Glomerular endothelial cell (primary cell): ENCODE measurements around the gene DOCK4. TPM values are rescaled to one million over a fixed set of nuclear protein-coding genes. Genes with fewer than 3 reads are reported as not detected.
"Not testable (repeated sequence)": the region's sequence is repeated elsewhere in the genome, so short reads cannot be mapped to it uniquely, and the experiment has no call there.

ENCODE experiments used
- DNase-seq: peaks from one replicate; pipeline ENCODE4 v3.0.0-alpha.2; 2011; ENCODE audit warnings: low read depth, low spot score; ENCODE audit errors: extremely low read depth
- total RNA-seq: library from RNA; depleted of rRNA; stranded (reverse); fragments of >200 nt; gene quantifications from 2 replicates; pipeline ENCODE4 v1.2.3, GENCODE V29; 2015

Gene DOCK4
- total RNA-seq, 1 donor from 2014 or later: 150 TPM

DNA sequence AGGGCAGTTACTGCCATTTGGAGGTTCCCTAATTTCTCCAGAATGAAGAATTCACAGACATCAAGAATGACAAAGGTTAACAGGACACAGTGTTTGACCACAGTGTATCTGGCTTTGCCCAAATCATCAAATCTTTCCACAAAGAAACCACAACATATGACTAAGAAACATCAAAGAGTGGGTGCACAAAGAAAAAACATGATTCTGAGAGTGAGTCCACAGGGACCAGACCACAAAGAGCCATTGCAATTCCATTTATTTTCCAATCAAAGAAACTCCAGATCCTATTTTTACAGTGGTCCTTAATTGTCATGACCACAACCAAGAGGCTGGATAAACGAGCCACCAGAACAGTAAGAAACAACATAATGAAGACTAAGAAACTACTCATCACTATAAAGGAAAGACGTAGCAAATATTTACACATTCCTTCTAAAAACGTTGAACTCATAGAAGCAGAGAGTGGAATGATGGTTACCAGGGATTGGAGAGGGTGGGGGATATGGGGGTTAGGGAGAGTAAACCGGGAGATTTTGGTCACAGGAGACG lies 286.5 kb downstream of the DOCK4 start:
- no peak for DNase-seq

DNA sequence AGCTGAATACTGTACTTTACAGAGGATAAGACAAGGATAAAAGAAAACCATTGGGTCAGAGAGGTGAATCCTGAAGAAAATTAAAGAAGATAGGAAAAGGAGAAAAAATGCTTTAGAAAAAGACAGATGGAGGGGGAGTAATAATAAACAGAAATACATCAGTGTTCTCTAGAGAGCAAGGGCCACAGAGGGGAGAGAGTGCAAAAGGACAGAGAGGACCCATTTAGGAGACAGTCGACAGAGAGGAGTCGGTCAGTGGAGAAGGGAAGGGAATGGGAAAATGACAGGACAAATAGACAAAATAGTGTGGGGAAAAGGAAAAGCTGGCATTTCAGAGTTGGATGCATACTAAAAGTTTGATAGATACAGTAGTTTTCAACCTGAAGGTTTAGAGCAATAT lies 287.0 kb downstream of the DOCK4 start:
- DNase-seq: no peak

DNA sequence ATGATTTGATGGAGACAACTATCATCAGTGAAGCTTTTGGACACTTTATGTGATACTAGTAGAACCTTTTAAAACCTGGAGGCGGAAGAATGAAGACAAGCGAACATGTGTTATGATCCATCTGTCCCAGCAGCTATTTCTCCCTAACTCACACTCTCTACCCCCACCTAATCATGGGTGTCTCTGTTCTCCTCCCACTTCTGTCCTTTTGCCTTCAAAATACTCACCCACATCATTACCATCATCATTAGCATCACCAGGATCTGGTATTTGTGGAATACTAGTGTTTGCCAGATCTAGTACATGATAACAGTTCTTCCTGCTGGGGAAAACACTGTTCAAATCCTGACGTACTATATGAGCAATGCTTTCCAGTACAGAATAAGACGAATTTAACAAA lies 287.7 kb downstream of the DOCK4 start:
- no peak for DNase-seq

DNA sequence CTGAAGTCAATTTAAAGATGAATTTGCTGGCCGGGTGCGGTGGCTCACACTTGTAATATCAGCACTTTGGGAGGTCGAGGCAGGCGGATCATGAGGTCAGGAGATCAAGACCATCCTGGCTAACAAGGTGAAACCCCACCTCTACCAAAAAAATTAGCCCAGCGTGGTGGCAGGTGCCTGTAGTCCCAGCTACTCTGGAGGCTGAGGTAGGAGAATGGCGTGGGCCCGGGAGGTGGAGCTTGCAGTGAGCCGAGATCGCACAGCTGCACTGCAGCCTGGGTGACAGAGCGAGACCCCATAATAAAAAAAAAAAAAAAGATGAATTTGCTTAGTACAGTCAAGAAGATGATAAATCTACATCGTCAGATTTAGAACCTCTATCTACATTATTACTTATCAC lies 288.8 kb downstream of the DOCK4 start:
- not testable (repeated sequence) for DNase-seq

DNA sequence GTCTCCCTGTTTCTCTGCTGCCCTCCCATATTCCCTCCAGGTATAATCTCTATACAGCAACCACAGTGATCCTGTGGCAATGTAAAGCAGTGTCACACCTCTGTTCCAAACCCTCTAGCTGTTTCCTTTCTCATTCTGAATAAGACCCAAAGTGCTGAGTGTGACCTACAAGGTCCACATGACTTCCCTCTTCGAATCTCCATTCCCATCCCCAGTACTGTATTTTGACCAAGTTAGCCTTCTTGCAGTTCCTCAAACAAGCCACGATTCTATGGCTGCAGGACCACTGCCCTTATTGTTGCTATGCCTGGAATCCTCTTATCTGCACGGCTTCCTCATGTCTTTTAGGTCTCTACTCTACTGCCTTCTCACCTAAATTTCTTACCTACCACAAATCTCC lies 291.9 kb downstream of the DOCK4 start:
- DNase-seq: no peak

DNA sequence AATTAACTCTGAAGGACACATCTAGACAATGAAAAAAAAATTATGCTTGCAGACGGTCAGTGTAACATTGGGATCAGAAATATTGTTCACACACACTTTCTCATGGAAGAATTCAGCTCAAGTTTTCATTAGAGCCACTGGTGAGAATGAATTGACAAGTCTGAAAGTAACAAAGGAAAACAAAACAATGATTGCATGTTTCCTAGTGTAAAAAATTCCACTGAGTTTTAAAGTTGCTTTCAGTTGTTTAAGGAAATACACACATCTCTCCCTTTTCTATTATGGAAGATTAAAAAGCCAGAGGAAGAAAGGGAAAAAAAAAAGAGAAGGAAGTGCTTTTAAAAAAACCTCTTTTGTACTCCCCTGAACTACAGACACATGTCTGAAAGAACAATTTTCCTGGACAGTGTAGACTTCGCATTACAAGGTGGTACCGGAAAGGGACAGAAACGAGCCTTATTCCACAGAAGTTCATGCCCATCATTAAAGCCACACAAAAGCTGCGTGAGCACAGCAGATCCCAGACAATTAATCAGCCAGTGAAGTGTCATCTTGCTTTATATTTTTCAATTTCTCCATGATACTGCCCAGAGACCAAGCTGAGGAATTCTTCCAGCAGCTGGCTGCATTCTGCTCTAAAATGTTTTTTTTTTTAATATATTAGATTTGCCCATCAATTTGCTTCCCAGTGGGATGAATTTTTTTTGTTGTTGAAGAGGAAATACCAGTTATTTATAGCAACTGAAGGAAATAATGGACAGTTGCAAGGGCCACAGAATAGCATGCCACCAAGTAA lies 294.8 kb downstream of the DOCK4 start:
- DNase-seq: no peak

DNA sequence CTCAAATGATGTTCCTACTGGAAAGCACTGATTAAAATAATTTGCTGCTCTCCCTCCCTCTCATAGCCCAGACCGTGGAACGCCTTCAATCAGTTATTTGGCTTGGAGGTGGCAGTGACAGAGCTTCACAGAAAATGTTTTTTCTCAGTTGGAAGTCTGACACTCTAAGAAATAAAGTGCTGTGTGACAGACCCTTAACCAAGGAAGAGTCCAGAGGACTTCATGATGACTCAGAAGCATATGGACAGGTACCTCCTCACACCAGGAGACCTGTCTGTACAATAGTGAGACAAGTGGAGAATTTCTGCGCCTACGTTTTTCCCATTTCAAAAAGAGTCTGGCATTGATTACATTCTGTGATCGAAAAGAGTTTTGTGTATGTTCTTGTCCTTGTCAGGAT lies 295.5 kb downstream of the DOCK4 start:
- DNase-seq: no peak

DNA sequence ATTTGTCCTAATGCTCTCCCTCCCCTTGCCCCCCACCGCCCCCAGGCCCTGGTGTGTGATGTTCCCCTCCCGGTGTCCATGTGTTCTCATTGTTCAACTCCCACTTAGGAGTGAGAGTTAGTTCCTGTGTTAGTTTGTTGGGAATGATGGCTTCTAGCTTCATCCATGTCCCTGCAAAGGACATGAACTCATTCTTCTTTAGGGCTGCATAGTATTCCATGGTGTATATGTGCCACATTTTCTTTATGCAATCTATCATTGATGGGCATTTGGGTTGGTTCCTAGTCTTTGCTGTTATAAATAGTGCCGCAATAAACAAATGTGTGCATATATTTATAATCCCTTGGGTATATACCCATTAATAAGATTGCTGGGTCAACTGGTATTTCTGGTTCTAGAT lies 297.5 kb downstream of the DOCK4 start:
- not testable (repeated sequence) for DNase-seq

DNA sequence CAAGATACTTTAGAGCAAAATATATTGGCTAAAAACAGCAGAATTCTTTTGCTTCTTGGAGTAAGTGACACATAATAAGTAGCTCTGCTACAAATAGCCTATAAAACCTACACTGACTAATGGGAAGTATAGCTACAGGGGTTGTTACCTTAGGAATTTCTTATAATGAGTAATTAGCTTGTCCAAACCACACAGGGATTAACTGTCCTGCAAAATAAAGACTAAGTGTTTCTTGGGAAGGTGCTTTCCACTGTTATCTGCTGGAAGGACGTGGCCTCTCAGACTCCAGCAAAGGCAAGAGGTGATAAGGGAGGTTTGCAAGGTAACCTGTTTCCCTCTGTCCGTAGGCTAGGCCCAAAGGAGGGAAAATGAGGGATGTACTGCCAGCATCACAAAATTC lies 302.4 kb downstream of the DOCK4 start:
- DNase-seq: no peak

DNA sequence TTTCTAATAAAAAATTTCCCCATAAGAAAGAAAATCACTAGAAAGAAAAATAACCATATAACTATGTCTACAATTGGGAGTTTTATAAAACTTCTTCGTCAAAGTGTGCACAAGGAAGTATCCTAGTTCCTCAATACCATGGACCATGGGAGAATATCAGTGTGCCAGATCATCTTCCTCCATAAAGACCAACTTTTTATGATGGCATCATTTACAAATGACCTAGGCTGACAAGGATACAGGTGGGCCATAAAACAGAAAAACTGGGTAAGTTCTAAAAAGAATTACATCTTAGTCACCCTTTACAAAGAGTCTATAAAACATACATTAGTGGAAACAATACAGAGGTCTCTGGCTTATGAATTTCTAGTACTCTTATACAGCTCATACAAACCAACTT lies 303.2 kb downstream of the DOCK4 start:
- DNase-seq: no peak

DNA sequence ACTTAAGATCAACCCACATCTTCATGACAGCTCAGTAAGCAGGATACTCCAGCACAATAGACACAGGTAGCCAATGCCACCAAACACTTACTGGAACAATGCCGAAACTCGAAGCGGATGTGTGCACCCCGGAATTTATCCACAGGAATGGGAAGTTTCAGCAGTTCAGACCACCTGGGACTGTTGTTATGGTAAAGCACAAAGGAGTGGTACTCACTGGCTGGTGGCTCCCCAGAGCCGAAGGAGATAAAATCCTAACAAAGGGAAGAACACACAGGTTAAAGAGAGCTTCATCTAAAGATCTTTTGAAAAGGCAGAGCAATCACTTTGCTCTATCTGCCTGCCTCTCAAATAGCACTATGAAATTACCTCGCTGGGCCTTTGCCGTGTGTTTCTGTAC lies 305.9 kb downstream of the DOCK4 start:
- no peak for DNase-seq

DNA sequence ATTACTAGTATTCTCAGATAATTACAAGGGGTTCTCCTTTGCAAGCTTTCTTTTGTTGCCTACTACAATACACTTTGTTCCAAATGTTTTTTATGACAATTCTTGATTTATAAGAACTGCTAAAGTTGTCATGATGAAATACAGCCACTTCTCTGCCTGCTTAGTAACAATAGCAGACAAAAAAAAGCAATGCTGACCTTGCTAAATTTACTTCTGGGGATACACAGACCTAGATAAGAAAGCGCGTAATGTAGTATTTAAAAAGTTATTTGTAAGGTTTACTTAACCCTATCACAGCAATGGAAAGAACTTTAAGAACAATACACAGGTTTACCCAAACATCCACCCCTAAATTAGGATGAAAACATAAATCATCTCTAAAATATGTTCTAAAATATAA lies 311.1 kb downstream of the DOCK4 start:
- no peak for DNase-seq

DNA sequence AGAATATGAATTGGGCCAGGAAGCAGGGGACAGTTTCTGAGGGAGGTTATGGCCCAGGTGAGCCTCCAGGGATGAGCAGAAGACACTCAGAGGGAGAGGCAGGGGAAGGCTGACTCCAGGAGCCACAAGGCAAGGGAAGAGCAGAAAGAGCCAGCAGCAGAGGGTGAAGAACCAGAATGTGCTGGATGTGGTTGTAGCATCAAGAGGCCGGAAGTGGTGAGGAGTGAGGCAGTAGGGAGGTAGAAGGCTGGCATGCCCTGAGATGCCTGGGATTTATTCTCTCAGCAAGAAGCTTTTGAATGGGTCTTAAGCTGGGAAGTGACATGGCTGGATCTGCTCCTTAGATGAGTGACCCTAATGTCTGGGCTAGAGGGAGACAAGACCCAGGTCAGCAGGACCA lies 311.7 kb downstream of the DOCK4 start:
- no peak for DNase-seq

DNA sequence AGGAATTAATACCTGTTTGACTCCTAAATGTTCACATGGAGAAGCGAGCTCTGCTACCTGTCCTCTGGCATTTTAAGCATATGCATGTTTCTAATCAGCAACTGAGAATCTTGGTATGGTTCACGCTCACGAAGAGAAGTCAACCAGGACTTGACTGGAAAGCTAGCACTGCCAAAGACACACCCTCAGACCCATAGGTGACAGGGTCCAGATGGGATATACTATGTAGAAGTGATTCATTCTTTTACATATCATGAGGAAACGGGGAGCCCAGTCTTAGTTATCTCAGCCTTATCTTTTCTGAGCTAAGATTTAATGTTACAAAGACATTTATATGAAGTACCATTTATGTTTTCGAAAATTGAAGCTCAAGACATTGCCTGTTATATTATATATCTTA lies 313.0 kb downstream of the DOCK4 start:
- no peak for DNase-seq

DNA sequence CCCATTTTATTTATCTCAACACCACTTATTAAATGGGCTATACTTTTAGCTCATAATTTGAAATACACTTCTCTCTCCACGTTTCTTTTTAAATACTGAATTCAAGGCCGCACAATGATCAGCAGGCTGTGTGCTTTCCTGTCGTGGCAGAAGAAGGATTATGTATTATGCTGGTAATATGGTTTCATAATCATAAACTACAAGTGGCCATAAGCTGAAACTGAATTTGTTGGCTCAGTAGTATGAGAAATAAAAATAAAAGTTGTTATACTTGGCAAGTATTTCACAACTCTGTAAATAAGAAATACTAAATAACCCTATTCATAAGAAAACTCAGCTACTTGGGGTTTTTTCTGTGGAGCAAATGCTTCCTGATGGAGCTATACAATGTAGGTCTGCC lies 313.6 kb downstream of the DOCK4 start:
- no peak for DNase-seq

DNA sequence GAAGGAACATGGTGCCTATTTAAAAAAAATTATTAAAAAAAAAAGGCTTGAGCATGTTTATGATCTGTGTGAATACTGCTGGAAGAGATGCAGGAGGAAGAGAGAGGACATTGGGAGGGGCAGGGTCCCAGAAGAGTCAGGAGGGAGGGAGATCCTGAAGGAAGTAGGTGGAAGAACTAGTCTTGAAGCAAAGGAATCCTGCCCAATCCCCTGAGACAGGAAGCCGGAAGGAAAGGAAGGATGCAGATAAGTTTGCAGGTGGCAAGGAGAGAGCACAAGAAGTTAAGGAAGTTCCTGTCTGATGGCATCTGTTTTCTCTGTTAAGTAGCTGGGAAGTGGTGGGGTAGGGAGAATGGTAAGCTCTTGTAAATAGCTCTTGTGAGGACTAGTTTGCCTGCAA lies 318.5 kb downstream of the DOCK4 start:
- peak; percentile 23 for DNase-seq

DNA sequence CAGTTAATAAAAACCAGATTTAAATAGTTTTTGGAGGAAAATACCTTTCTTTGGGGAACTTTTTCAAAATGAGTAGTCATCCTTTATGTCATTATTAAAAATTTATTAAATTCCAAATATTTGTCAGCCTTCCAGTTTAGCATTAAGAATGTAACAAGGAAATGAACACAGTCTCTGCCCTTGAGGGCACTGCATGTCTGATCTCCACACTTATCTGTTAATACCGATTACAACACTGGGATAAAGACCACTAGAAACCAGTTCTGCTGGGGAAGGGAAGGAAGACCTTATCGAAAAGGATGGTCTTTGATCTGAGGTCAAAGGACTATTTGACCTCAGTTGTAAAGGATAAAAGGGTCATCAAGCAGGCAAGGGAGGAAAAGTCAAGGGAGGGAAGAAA lies 320.0 kb downstream of the DOCK4 start:
- no peak for DNase-seq

DNA sequence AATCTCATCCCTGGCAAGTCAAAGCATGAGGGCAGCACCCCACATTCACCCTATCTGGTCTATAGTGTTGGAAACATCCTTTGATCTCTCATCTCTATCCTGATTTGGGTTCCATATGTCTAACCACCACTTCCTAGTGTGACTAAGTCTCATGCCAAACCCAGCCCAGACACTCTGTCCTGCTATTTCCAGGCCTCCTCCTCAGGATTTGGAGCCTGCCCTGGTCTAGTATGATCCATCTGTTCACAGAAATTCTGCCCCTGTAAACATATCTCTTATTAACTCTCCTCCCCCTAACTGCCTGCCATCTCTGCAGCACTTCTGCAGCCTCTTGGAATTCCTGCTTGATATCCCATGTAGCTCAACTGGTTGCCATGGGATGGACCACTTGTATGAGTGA lies 323.0 kb downstream of the DOCK4 start:
- no peak for DNase-seq

DNA sequence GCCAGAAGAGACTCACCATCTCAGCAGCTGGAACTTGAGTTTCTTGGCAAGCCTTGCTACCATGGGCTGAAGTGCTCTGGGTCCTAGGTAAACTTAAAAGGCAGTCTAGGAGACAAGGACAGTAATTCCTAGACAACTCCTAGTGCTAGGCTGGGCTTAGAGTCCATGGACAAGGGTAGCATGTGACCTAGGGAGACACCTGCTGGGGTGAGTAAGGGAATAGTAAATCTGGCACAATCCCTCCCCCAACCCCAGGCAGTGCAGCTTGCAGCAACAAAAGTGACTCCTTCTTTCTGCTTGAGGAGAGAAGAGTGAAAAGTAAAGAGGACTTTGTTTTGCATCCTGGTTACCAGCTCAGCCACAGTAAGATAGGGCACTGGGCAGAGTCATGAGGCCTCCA lies 327.4 kb downstream of the DOCK4 start:
- no peak for DNase-seq

DNA sequence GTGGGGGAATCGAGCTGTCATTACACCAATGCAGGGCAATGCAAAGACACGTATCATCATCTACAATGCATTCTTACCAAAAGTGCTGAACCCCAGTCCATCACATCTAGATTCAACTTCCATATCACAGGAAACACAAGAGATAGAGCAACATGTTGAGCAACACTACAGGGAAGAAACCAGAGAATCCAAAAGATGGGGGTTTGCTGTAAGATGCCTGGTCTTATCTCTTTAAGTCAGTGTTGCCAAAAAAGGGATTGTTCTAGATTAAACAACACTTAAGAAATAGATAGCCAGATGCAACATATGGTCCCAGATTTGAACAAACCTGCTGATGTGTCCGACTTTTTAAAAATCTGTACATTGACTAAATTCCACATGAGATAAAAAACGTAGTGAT lies 328.3 kb downstream of the DOCK4 start:
- no peak for DNase-seq

DNA sequence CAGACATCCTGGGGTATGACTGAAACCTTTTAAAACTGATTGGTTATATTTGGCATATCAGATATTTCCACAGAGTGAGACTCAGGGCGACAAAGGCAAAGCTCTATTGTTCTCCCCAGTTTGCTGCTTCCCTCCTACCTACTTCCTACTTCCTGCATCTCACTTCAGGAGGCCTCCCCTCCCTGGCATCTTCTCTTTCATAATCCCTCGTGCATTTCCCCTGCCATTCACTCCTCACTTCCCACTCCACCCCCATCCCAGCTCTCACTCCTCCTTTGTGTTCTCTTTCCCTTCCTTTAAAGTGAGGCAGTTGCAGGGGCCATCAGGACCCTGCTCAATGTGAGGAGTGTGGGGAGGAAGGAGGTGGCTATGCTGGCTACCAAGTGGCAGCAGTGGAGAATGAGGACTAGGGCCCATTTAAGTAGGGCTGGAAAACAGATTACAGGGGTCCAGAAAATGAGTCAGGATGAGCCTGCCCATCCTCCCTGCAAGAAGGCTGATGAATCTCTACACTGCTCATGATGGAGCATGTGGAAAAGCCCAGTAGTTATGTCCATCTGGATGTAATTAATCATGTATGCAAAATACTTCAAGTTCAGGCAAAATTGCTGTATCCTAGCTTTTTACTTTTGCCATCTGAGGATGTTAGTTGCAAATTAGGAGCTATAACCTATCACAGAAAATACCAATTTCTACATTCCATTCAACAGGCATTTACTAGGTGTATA lies 332.1 kb downstream of the DOCK4 start:
- no peak for DNase-seq

DNA sequence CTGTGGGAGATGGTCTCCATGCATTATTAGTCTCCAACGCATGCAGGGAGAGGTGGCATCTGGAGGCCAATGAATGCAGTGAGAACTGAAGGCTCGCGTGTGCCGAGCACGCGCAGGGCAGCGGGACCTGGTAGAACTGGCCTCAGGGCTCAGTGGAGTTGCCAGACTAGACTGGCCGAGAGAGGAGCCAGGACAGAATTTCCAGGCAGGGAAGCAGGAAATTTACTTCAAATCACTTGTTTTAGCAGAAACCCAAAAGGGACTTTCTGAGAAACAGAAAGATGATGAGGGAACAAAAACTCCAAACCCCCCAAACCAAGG lies 332.9 kb downstream of the DOCK4 start:
- DNase-seq: no peak
